ENCODE measurements around the gene TIMM17A.
"Not testable (repeated sequence)": the region's sequence is repeated elsewhere in the genome, so short reads cannot be mapped to it uniquely, and the experiment has no call there.

TIMM17A gene

GRCh38 chr1:202014060-202014459, 58.8 kb downstream of the TIMM17A start:
- H3K4me3 ChIP-seq (ENCODE audit: low read depth, low read length): no peak overlapping the region

- no peak overlapping the region for H3K4me3 ChIP-seq (ENCODE audit: low read depth, low read length)
These were observed 59.8 kb downstream of the TIMM17A start for GRCh38 chr1:202014915-202015661.

- H3K4me3 ChIP-seq (ENCODE audit: low read depth, low read length): no peak overlapping the region
These were observed 60.3 kb downstream of the TIMM17A start for GRCh38 chr1:202015662-202015937.

DNA sequence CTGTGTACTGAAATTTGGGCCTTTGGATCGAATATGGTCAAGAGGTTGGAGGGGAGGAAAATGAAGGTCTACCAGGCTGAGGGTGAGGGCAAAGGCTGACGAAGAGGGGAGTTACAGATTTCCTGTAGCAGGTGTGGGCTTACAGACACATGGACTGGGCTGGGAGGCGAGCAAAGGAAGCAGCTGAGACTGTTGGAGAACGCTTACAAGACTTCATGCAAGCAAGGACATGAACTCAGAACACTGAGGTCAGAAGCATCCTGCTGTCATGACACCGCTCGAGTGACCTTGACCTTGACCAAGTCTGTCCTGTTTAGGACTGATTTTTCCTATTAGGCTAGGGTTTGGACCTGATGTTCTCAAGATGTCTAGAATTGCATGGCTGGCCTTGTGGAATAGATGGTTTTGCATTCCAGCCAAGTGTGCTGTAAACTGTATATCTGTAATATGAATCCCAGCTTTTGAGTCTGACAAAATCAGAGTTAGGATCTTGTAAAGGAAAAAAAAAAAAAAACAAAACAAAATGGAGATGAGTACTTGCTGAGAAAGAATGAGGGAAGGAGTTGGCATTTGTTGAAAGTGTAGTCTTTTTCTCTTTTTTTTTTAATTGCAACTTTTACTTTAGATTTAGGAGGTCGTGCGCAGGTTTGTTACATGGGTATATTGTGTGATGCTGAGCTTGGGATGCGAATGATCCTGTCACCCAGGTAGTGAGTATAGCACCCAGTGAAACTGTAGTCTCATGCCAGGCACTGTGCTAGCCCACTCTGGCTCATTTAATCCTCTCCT, 60.9 kb downstream of the TIMM17A start:
- H3K4me3 ChIP-seq (ENCODE audit: low read depth, low read length): no peak overlapping the region

DNA sequence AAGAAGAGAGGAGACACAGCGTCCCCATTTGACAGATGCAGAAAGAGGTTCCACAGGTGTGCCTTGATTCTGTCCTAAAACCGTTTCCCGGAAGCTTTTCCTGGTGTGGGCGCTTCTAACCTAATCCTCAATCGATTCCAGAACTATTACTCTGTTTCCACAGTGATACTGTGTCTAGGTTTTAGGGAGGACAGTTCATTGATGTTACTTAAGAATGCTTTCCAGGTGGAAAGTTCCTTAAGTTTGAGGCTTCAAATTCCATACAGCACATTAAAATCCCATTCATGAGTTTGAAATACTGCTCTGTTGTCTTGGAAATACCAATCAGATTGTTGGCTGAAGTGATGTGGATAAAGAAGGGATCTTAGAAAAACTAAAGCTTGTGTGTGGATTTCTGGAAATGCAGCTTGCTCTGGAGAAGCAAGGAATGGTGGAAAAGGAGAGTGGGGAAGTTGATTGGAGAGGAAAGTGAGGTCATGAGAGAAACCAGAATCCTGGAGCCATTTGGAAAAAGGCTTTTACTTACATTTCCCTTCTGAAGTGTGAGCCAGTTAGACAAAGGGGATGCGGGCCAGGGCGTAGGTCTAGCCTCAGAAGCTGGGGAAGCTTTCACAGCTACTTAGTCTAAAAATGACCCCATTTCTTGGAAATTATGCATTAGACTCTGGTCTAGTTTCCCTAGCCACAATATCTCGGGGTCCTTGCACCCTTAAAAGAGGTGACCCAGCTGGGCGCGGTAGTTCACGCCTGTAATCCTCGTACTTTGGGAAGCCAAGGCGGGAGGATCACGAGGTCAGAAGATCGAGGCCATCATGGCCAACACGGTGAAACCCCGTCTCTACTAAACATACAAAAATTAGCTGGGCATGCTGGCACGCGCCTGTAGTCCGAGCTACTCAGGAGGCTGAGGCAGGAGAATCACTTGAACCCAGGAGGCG, 61.8 kb downstream of the TIMM17A start:
- H3K4me3 ChIP-seq (ENCODE audit: low read depth, low read length): no peak overlapping the region

DNA sequence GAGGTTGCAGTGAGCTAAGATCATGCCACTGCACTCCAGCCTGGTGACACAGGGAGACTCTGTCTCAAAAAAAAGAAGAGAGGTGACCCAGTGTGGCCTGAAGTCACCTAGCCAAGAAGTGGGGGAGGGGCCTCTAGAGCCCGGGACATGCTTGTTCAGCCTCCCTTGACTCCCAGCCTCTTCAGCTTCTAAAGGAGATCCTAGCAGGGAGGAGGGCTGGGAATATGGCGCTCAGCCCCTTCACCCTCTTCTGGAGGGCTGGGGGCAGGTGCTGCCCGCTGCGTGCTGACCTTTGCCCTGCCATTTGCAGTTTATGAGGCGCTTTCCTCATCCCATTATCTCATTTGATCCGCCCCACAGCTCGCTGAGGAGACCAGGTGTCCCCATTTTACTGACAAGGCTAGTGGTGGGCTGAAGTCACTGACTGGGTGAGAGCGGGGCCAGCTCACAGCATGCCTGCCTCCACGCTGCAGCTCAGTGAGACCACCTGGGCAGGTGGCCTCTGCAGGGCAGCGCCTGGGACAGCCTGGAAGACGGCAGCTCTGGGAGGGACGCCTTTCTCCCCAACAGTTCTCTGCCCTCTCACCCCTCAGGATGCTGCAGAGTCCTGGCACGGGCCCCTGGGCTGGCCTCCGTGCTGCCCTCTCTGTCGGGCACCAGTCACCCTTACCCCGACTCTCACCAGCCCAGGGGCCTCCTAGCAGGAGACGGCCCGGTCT, 62.6 kb downstream of the TIMM17A start:
- H3K4me3 ChIP-seq (ENCODE audit: low read depth, low read length): no peak overlapping the region

DNA sequence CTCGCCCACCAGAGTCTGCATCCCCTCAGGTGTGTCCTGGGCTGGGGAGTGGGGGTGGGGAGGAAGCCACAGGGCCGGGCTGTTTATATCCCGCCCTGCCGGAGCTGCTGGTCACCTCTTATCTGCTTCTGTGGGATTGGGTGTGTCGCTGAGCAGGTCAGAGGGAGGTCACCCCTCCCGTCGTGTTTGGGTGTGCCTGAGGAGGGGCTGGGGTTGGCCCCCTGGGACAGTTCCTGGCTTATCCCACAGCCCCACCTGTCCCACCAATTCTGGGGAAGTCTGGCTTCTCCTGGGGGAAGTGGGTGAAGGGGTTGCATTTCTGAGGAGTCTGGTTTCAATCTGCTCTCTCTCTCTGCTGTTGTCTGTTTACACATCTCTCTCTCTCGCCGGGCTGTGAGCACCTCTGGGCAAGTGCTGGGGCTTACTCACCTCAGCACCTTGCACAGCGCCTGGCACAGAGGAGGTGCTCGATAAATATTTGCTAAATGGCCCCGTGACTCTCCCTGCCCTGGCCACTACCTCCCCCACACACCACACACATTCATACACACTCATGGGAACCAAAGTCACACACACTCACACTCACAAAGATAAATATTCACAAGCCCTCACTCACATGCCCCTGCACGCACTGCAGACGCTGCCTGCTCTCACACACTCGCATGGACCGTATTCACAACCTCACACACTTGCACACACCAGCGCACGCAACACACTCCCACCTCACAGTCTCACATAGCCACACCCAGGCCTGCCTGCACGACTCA, 63.3 kb downstream of the TIMM17A start:
- H3K4me3 ChIP-seq (ENCODE audit: low read depth, low read length): no peak overlapping the region

DNA sequence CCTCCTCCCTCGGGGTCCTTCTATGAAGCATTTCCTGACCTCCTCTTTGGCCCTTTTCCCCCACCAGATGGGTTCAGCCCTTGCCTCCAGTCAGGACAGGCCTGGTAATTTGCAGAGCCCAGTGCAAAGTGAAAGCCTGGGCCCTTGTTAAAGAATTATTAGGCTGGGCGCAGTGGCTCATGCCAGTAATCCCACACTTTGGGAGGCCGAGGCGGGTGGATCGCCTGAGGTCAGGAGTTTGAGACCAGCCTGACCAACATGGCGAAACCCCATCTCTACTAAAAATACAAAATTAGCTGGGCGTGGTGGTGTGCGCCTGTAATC, 63.9 kb downstream of the TIMM17A start:
- not testable (repeated sequence) for H3K4me3 ChIP-seq (ENCODE audit: low read depth, low read length)
